T-helper 1 cell treated with Interleukin-12 subunit alpha and Interleukin-12 subunit beta and Interleukin-4 antibody, amounts not matched to agents 30 ng/mL and 1 ng/mL, for 36 hours (primary cell): Measurements from ENCODE around the gene PLAC8L1. TPM values are rescaled to one million over a fixed set of nuclear protein-coding genes. Genes with fewer than 3 reads are reported as not detected.

Experiments used
- intact Hi-C: fragments of 100-400 bp; cut with micrococcal nuclease; formaldehyde crosslinking; loops from one replicate; pipeline ENCODE4 v1.15.1; 2024
- total RNA-seq: library from RNA; stranded (reverse); gene quantifications from 2 replicates; pipeline ENCODE4 v1.2.3, GENCODE V29; 2022

The PLAC8L1 gene
- total RNA-seq, 1 donor from 2014 or later, result 0.96 TPM

- intact Hi-C loops, result loop anchor here (5.0 kb wide), 1 partner anchor 134 kb away; no protein-coding TSS in a partner anchor
Measured at GRCh38 chr5:146081556-146081955, 23.8 kb downstream of the PLAC8L1 start.

DNA sequence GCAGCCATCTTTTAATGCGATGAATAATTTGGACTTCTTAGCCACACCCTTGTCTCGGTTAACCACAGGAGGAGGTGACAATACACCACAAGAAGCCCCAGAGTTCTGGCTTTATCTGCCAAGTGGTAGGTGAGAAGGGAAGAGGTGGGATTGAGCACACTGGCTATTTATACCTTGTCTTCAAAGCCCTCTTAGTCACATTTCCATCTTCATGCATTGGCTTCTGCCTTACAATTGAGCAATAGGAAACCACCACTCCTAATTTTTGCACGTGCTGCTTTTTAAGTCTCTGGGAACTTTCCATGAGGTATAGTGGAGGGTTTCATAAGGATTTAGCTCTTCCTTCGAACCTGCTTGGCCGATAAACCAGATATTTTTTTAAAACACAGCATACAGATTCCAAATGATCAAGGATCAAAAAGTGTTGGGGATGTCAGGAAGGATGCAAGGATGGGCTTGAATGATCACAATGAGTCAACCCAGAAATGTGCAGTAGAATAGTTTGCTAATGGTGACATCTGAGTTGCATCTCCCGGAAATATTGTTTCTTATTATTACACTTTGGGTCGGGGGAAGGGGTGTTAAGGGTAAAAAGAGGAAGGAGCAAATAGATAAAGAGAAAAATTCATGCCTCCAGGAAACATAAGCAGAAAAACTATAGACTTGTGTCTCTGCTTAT, 25.5 kb downstream of the PLAC8L1 start:
- intact Hi-C loops, result loop anchor here (5.0 kb wide), 1 partner anchor 133 kb away; no protein-coding TSS in a partner anchor

DNA sequence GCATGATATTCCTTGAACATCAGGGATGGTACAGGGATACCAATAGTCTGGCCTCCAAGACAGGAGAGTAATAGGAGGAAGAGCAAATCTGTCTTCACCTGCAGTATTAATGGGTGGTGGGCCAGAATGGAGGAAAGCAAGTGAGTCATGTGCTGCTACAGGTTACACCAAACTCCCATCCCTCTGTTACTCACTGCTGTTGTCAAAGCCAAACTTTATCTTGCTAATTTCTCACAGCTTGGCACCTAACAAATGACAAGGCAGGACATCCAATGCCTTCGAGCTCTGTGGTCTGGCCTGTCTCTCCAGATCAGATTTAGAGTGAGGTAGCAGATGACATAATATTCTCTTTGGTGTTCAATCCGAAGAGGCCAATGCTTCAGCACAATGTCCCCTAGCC, 26.8 kb downstream of the PLAC8L1 start:
- intact Hi-C loops, result no loop called here

DNA sequence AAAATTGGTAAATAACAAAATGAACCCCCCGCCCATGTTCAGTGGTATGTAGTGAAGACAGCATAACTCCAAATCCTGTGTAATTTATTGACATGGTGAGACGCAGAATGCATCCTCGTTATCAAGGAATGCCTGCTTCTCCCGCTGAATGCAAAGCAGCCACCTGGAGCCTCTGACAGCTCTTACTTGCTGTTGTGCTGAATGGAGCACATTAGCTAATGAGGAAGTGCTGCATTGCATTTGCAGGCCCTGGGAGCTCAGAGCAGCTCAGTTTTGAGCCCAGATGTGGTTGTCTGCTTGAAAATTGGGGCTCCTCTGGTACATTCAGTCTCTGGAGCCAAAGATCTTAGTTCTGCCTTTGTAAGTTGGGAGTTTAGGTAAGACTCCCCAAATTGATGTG, 28.9 kb downstream of the PLAC8L1 start:
- intact Hi-C loops, result no loop called here

DNA sequence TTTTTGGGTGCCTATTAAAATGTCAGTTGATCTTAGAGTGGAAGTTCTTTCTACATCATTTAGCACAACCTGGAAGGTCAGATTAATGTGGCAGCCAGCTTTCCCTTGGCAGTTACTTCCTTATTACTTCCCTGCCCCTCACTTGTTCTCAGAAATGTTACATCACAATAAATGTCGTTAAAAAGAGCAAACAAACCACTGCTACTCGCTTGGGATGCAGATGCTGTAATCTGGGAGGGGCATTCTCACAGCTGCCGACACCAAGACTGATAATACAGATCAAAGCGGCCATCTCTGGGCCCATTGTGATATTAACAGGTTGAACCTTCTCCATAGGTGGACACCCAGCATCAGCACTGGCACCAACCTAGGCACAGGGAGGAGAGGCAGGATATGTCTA, 29.3 kb downstream of the PLAC8L1 start:
- intact Hi-C loops, result no loop called here

DNA sequence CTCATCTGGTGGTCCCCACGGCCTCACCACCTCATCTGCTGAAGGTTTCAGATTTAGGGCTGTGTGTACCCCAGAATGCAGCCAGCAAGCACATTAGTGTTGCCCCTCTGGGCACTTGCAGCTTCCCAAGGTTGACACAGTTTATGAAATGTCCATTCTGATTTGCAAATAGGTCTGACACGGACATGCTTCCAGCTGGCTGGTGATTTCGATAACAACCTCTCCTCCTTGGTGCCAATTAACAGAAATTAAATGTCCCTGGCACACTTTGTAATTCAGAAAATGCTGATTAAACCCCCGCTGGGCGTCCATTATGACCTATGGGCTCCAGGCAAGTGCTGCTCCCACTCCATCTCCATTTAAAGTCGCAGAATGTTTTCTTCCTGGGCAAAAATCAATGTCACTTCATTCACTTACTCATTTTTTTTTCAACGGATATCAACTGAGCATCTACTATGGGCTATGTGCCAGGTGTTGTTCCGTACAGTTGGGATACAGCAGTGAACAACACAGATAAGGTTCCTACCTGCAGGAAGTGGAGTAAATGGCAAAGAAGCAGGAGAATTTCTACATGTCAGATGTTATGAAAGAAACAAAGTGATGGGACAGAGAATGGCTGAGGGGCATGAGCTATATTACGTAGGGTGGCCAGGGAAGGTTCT, 32.0 kb downstream of the PLAC8L1 start:
- intact Hi-C loops, result no loop called here

GRCh38 chr5:146072595-146072994, 32.8 kb downstream of the PLAC8L1 start:
- intact Hi-C loops, result no loop called here

DNA sequence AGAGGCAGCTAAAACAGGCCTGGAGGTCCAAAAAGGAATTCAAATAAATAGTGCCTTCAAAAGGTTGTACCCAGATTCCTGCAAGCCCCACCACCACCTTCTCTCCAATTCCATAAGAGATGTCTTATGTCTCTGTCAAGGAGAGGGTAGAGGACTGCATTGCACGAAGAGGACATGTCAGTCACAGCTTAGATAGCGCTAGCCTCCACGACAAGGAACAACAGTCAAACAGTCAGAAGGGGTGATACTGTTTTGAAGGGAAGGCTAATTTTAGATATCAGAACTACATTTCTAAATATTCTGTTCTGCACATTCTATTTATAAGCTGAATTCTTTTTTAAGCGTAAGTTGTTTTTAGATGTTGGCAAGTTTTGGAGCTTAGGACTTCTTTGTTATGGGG, 34.2 kb downstream of the PLAC8L1 start:
- intact Hi-C loops, result no loop called here

DNA sequence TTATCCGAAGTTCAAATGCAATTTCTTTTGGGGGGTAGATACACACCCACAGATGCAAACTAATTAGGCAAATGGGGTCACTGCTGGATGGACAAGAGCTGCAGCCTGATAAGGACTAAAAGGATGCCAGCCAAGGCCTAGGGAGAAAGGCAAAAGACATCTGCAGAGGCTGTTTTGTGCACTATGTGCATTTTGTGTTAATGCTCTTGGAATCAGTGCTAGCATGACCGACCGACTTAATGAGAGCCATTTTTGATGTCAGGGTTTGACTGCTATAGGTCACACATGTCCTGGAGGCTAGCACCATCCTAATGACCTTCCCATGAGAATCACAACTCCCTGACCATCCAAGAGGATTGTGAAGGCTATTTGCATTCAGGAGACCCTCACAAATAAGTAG, 34.6 kb downstream of the PLAC8L1 start:
- intact Hi-C loops, result no loop called here

DNA sequence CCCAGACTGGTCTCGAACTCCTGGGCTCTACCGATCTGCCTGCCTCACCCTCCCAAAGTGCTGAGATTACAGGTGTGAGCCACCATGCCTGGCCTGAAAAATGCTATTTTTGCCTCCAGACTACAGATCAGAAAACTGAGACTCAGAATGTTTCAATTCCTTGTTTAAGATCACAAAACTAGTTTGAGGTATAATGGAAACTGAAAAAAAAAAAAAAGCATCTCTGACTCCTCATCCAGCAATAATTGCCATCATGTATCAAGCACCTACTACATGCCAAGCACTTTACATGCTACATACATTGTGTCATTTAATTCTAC, 35.6 kb downstream of the PLAC8L1 start:
- intact Hi-C loops, result no loop called here

DNA sequence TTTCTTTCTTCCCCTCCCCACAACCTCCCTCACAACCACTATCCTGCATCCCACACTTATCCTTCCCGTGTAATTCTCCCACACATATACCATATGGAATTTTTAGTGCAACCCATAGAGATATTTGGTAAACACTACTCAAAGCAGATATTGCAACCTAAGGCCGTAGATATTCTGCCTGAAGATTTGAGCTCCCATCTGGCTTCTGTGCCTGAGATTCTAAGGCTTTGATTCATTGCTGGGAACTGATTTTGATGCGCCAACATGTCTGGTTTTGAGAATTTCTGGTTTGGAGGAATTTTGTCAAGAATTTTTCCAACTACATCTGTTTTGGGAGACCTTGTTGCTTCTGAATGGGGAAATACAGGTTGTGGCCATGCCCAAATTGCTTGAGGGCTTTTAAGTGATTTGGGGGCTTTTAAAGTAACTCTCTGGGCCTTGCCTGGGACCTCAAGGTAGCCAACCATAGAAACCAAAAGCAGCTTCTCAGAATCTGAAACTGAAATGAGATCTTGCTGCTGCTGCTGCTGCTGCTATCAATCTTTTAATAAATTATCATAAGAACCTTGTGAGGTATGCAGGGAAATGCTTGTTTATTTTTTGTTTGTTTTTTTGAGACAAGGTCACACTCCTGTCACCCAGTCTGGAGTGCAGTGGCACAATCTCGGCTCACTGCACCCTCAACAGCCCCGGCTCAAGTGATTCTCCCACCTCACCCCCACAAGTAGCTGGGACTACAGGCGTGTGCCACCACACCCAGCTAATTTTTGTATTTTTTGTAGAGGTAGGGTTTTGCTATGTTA, 36.2 kb downstream of the PLAC8L1 start:
- intact Hi-C loops, result no loop called here

- intact Hi-C loops, result no loop called here
Measured at GRCh38 chr5:146068206-146068605, 37.2 kb downstream of the PLAC8L1 start.

GRCh38 chr5:146066968-146067367, 38.4 kb downstream of the PLAC8L1 start:
- intact Hi-C loops, result no loop called here

DNA sequence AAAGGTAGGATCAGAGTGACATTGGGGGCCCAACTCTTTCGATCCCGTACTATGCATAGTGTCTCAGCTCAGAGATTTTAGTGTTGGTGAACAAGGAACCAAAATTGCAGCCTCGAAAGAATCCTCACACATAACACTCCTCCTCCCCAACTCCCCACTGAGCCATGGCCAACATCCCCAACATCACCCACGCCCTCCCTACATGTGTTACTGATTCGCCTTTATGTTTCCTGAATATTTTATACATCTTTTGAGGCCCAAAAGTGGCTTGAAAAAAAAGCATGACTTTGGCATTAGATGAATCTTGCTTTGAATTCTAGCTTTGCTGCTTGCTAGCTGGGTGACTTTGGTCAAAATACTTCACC, 45.2 kb downstream of the PLAC8L1 start:
- intact Hi-C loops, result no loop called here

DNA sequence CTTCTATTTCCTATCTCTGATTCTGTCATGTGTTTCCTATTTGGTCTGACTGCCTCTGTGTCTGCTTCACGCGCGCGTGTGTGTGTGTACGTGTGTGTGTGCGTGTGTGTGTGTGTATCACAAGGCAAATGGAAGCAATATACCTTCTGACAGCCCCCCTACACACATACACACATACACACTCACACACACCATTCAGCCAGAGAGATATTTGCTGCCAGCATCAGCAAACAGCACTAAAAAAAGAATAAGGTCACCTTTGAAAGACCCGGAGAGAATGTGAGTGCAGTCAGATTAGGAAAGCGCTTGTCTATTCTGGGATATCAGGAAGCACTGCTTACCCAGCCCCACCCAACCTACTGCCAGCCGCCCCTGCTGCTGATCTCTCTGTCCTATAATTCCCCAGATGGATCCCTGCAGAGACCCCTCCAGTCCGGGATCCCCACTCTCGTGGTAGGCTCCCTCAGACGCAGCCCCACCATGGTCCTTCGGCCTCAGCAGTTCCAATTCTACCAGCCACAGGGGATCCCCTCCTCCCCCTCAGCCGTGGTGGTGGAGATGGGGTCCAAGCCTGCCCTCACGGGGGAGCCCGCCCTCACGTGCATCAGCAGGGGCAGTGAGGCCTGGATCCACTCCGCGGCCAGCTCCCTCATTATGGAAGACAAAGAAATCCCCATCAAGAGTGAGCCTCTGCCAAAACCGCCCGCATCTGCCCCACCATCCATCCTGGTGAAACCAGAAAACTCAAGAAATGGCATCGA, 45.7 kb downstream of the PLAC8L1 start:
- intact Hi-C loops, result loop anchor here (10.0 kb wide), 1 partner anchor 1855 kb away; no protein-coding TSS in a partner anchor

GRCh38 chr5:146055432-146055831, 49.9 kb downstream of the PLAC8L1 start:
- intact Hi-C loops, result loop anchor here (10.0 kb wide), 1 partner anchor 1851 kb away; no protein-coding TSS in a partner anchor

- intact Hi-C loops, result loop anchor here (2.0 to 10.0 kb wide), 2 partner anchors 372 to 1848 kb away; no protein-coding TSS in a partner anchor
Measured at GRCh38 chr5:146052780-146053179, 52.6 kb downstream of the PLAC8L1 start.

DNA sequence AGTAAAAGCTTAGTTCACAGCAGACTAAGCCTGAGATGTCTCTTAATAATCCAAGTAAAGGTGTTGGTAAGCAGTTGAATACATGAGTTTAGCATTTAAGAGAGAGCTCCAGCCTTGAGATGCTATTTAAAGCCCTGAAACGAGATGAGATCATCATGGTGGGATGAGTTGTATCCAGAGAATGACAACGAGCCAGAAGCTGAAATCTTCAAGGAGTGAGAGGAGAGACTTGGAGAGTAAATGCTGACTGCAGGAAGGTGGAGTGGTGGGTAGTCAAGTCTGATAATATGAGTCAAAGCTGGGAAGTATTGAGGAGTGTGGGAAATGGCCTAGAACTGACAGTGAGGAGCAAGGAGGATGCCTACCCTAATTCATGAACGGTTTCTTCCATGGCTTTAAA, 53.7 kb downstream of the PLAC8L1 start:
- intact Hi-C loops, result loop anchor here (2.0 to 10.0 kb wide), 2 partner anchors 371 to 1847 kb away; no protein-coding TSS in a partner anchor

DNA sequence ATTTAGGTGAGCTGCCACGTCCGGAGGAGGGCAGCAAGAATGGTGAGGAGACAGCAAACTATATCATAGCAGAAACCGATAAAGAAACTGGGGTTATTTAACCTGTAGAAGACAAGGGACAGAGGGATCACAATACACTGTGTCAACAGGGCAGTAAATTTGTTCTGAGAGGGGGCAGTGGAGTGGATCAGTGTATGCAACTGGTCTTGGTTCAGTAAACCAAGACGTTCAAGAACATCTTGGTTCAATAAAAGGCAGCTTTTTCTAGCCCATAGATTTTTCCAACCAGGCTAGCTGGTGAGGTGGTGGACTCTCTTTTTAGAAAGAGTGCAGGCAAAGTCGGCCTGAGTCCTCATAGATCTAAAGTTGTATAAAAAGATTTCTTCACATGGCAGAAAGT, 55.3 kb downstream of the PLAC8L1 start:
- intact Hi-C loops, result loop anchor here (10.0 kb wide), 1 partner anchor 1845 kb away; no protein-coding TSS in a partner anchor

DNA sequence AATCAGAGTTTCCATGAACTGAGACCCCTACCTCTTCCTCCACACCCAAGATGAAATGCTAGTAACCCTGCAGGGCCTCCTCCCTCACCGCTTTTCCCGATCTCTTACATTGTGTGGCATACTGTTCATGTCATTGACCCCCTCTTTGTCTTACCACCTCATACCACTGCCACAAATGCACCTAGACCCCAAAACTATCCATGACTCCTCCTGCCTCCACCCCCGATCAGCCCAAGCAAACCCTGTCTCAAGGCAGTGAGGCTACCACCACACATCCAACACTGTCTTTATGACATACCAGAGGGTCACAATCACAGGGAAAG, 55.7 kb downstream of the PLAC8L1 start:
- intact Hi-C loops, result loop anchor here (2.0 to 10.0 kb wide), 3 partner anchors 225 to 1845 kb away; no protein-coding TSS in a partner anchor

- intact Hi-C loops, result loop anchor here (2.0 kb wide), 2 partner anchors 224 to 352 kb away; no protein-coding TSS in a partner anchor
Measured at GRCh38 chr5:146048994-146049703, 56.2 kb downstream of the PLAC8L1 start.
